ELF-1 (cell line): ENCODE data around the gene BST1.

Source experiments
- DNase-seq: peaks from one replicate; pipeline ENCODE4 v3.0.0-alpha.2; 2016; ENCODE audit warnings: low read depth, low spot score

Gene BST1

GRCh38 chr4:15778289-15779241 is 75.7 kb downstream of the BST1 start, which contains the start of gene CD38:
Gene CD38 (plus strand): TSS chr4:15778328. CDS start chr4:15778415, 87 bp downstream.
- peak; percentile 57 for DNase-seq

GRCh38 chr4:15779306-15779705 is 76.4 kb downstream of the BST1 start:
- peak; percentile 50 for DNase-seq

GRCh38 chr4:15779809-15780208 is 76.9 kb downstream of the BST1 start:
- DNase-seq, result no peak

- no peak for DNase-seq
These were observed 78.7 kb downstream of the BST1 start for GRCh38 chr4:15781427-15782095.
